ENCODE results near the gene ANKRD28. TPM values are rescaled to one million over a fixed set of nuclear protein-coding genes. Genes with fewer than 3 reads are reported as not detected.
A peak's percentile ranks its signal among the peaks of the same experiment; 100 is the strongest.
"Not testable (repeated sequence)": the region's sequence is repeated elsewhere in the genome, so short reads cannot be mapped to it uniquely, and the experiment has no call there.

ANKRD28 gene
- total RNA-seq, 1 experiment from 2014 or later = 83.0 TPM

- Histone ChIP-seq H3K4me3 (no peak overlapping the region), H3K36me3 (peaks cover 86% of the 10 kb centered on the region), H3K27me3 (replicated peaks) (no peaks in the 10 kb centered on the region), H3K4me1 (replicated peaks) (peaks cover 26% of the 10 kb centered on the region), H3K9me3 (replicated peaks) (no peaks in the 10 kb centered on the region), H3K27ac (no peak overlapping the region)
- DNase-seq (ENCODE audit: low read depth in 1 of 2, low spot score in 2 of 2) = no peak
These were observed 44.6 kb downstream of the ANKRD28 start for GRCh38 chr3:15753056-15753710.

GRCh38 chr3:15750879-15751278, 46.9 kb downstream of the ANKRD28 start:
- Histone ChIP-seq H3K27ac (no peak overlapping the region), H3K27me3 (replicated peaks) (no peaks in the 10 kb centered on the region), H3K4me3 (no peak overlapping the region), H3K9me3 (replicated peaks) (no peaks in the 10 kb centered on the region), H3K36me3 (peaks cover 87% of the 10 kb centered on the region), H3K4me1 (replicated peaks) (peaks cover 25% of the 10 kb centered on the region)
- DNase-seq (ENCODE audit: low read depth in 1 of 2, low spot score in 2 of 2) = no peak

- Histone ChIP-seq H3K27me3 (replicated peaks) (no peaks in the 10 kb centered on the region), H3K4me1 (replicated peaks) (peaks cover 19% of the 10 kb centered on the region), H3K4me3 (no peak overlapping the region), H3K27ac (no peak overlapping the region), H3K36me3 (peaks cover 87% of the 10 kb centered on the region), H3K9me3 (replicated peaks) (no peaks in the 10 kb centered on the region)
- no peak for DNase-seq (ENCODE audit: low read depth in 1 of 2, low spot score in 2 of 2)
These were observed 47.6 kb downstream of the ANKRD28 start for GRCh38 chr3:15750143-15750542.

- peaks cover 68% of the 10 kb centered on the region for H3K36me3 ChIP-seq
- H3K9me3 ChIP-seq (replicated peaks) = not testable (repeated sequence)
These were observed 51.9 kb downstream of the ANKRD28 start for GRCh38 chr3:15745896-15746295.

GRCh38 chr3:15744176-15744575, 53.6 kb downstream of the ANKRD28 start:
- Histone ChIP-seq H3K4me3 (no peak overlapping the region), H3K4me1 (replicated peaks) (no peaks in the 10 kb centered on the region), H3K36me3 (peaks cover 68% of the 10 kb centered on the region), H3K27me3 (replicated peaks) (no peaks in the 10 kb centered on the region), H3K27ac (no peak overlapping the region), H3K9me3 (replicated peaks) (0 out of 2 replicates have a peak, but pooled peaks cover 2% of the 10 kb centered on the region)
- DNase-seq (ENCODE audit: low read depth in 1 of 2, low spot score in 2 of 2) = no peak

More at GRCh38 chr3:15745896-15746295, 51.9 kb downstream of the ANKRD28 start:
- H3K27me3 ChIP-seq (replicated peaks); H3K4me1 ChIP-seq (replicated peaks); DNase-seq (ENCODE audit: low read depth in 1 of 2, low spot score in 2 of 2); H3K27ac ChIP-seq; H3K4me3 ChIP-seq: not testable (repeated sequence)

GRCh38 chr3:15743587-15744009, 54.2 kb downstream of the ANKRD28 start:
- Histone ChIP-seq H3K4me3 (no peak overlapping the region), H3K36me3 (peaks cover 72% of the 10 kb centered on the region), H3K27me3 (replicated peaks) (no peaks in the 10 kb centered on the region), H3K4me1 (replicated peaks) (no peaks in the 10 kb centered on the region), H3K9me3 (replicated peaks) (peaks cover 3% of the 10 kb centered on the region; the same call in 1 of the 2 replicates), H3K27ac (no peak overlapping the region)
- DNase-seq (ENCODE audit: low read depth in 1 of 2, low spot score in 2 of 2) = no peak

- not testable (repeated sequence) for H3K9me3 ChIP-seq (replicated peaks); DNase-seq (ENCODE audit: low read depth in 1 of 2, low spot score in 2 of 2); H3K4me1 ChIP-seq (replicated peaks); H3K27me3 ChIP-seq (replicated peaks); H3K27ac ChIP-seq; H3K4me3 ChIP-seq
- peaks cover 71% of the 10 kb centered on the region for H3K36me3 ChIP-seq
These were observed 55.5 kb downstream of the ANKRD28 start for GRCh38 chr3:15742236-15742635.

- H3K4me3 ChIP-seq; H3K27me3 ChIP-seq (replicated peaks); H3K9me3 ChIP-seq (replicated peaks); H3K4me1 ChIP-seq (replicated peaks); H3K27ac ChIP-seq; DNase-seq (ENCODE audit: low read depth in 1 of 2, low spot score in 2 of 2): not testable (repeated sequence)
- peaks cover 77% of the 10 kb centered on the region for H3K36me3 ChIP-seq
These were observed 59.2 kb downstream of the ANKRD28 start for GRCh38 chr3:15738616-15739005.

GRCh38 chr3:15731024-15731423, 66.8 kb downstream of the ANKRD28 start:
- Histone ChIP-seq H3K27me3 (replicated peaks) (no peaks in the 10 kb centered on the region), H3K4me1 (replicated peaks) (0 out of 2 replicates have a peak, but pooled peaks cover 10% of the 10 kb centered on the region), H3K36me3 (peaks cover 93% of the 10 kb centered on the region), H3K9me3 (replicated peaks) (no peaks in the 10 kb centered on the region), H3K4me3 (no peak overlapping the region), H3K27ac (no peak overlapping the region)
- no peak for DNase-seq (ENCODE audit: low read depth in 1 of 2, low spot score in 2 of 2)

GRCh38 chr3:15728766-15729165, 69.0 kb downstream of the ANKRD28 start:
- Histone ChIP-seq H3K9me3 (replicated peaks) (no peaks in the 10 kb centered on the region), H3K27ac (no peak overlapping the region), H3K4me3 (no peak overlapping the region), H3K4me1 (replicated peaks) (0 out of 2 replicates have a peak, but pooled peaks cover 10% of the 10 kb centered on the region), H3K27me3 (replicated peaks) (no peaks in the 10 kb centered on the region), H3K36me3 (peaks cover 93% of the 10 kb centered on the region)
- no peak for DNase-seq (ENCODE audit: low read depth in 1 of 2, low spot score in 2 of 2)

- peak in 1 of 2 experiments; percentile 25 for DNase-seq (ENCODE audit: low read depth in 1 of 2, low spot score in 2 of 2)
- H3K36me3 ChIP-seq = peaks cover 93% of the 10 kb centered on the region
- no peak overlapping the region for H3K27ac ChIP-seq
These were observed 70.9 kb downstream of the ANKRD28 start for GRCh38 chr3:15726881-15727280.

GRCh38 chr3:15726043-15726442, 71.7 kb downstream of the ANKRD28 start:
- Histone ChIP-seq H3K27ac (no peak overlapping the region), H3K27me3 (replicated peaks) (no peaks in the 10 kb centered on the region), H3K36me3 (peaks cover 96% of the 10 kb centered on the region), H3K9me3 (replicated peaks) (no peaks in the 10 kb centered on the region), H3K4me3 (no peak overlapping the region), H3K4me1 (replicated peaks) (peaks cover 10% of the 10 kb centered on the region; the same call in 1 of the 2 replicates)
- no peak for DNase-seq (ENCODE audit: low read depth in 1 of 2, low spot score in 2 of 2)

More at GRCh38 chr3:15726881-15727280, 70.9 kb downstream of the ANKRD28 start:
- Histone ChIP-seq H3K27me3 (replicated peaks) (no peaks in the 10 kb centered on the region), H3K4me1 (replicated peaks) (peaks cover 10% of the 10 kb centered on the region; the same call in 1 of the 2 replicates), H3K9me3 (replicated peaks) (no peaks in the 10 kb centered on the region), H3K4me3 (no peak overlapping the region)

- Histone ChIP-seq H3K4me1 (replicated peaks) (peaks cover 10% of the 10 kb centered on the region; the same call in 1 of the 2 replicates), H3K27me3 (replicated peaks) (no peaks in the 10 kb centered on the region), H3K36me3 (peaks cover 95% of the 10 kb centered on the region), H3K9me3 (replicated peaks) (no peaks in the 10 kb centered on the region), H3K27ac (no peak overlapping the region), H3K4me3 (no peak overlapping the region)
- DNase-seq (ENCODE audit: low read depth in 1 of 2, low spot score in 2 of 2) = no peak
These were observed 73.3 kb downstream of the ANKRD28 start for GRCh38 chr3:15724446-15724845.

- Histone ChIP-seq H3K27me3 (replicated peaks) (no peaks in the 10 kb centered on the region), H3K27ac (no peak overlapping the region), H3K36me3 (peaks cover 93% of the 10 kb centered on the region), H3K4me1 (replicated peaks) (peaks cover 10% of the 10 kb centered on the region; the same call in 1 of the 2 replicates), H3K9me3 (replicated peaks) (no peaks in the 10 kb centered on the region), H3K4me3 (no peak overlapping the region)
- DNase-seq (ENCODE audit: low read depth in 1 of 2, low spot score in 2 of 2) = no peak
These were observed 74.2 kb downstream of the ANKRD28 start for GRCh38 chr3:15723624-15723884.
